HG02870 (cell line): ENCODE data around the gene TLK2.
"Not testable (repeated sequence)": the region's sequence is repeated elsewhere in the genome, so short reads cannot be mapped to it uniquely, and the experiment has no call there.

Source experiments
- ATAC-seq: cut with Tn5 transposase; IDR thresholded peaks from one replicate; pipeline ENCODE4 v1.9.1; 2021; ENCODE audit warnings: mild to moderate bottlenecking, moderate library complexity; ENCODE audit not compliant: unreplicated experiment

The TLK2 gene

DNA sequence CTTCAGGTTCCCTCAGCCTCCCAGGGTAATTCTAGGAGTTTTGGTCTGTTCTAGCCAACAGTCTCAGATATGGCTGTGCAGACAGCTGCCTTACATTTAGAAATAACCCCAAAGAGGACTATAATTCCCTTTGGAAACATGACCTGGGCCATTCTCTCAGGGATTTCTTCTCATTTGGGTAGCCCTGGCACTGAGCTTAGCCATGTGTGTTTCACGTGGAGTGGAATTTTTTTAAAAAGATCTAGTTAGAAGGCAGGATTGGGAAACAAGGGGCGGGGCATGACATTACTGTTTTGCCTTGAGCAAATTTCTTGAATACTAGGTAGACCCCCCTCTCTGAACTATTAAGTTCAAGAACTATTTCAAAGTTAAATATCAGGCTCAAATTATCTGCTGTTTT lies 119.3 kb downstream of the TLK2 start:
- ATAC-seq: no peak

DNA sequence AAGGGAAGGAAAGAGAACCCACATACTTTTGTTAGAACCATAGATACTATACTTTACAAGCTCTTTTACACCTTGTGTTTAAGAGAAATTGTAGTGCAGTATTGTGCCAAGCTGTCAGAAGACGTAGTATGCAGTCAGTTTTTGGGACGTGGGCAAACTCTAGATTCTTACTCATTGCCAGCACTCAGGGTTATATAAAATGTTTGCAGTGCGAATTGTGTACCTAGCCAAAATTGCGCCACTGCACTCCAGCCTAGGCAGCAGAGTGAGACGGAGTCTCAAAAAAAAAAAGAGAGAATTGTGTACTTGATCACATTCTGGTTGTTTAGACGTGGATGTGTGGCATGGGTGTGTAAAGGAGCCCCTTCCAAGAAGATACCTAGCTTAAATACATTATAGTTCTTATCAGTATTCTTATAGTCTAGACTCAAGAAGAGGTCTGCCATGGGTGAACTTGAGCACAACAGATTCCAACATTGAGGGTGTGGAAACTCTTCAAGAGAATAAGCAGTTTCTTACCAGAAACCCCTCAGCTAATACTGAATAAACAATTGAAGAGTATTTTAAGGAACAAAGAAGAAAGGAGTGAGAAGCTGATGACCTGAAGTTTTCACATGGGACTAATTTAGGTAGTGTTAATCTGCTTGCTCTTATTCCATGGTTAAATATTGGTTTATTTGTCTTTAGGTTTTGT lies 121.5 kb downstream of the TLK2 start:
- ATAC-seq: no peak

DNA sequence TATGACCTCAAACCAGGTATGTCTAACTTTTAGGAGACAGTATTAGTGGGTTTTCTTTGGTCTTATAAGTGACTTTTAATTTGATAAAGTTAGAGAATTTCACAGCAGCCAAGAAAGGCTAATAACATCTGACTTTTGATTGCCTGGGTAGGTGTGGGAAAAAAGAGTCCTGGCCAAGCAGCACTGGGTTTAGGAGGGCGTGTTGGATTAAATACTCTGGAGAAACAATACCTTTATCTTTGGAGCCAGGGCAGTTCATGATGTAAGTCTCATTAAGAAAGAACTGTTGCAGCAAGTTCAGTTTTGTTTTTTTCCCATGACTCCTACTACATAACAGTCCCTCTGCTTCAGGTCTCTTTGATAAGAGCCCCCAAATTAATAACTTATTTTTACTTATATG lies 122.2 kb downstream of the TLK2 start:
- ATAC-seq: no peak

DNA sequence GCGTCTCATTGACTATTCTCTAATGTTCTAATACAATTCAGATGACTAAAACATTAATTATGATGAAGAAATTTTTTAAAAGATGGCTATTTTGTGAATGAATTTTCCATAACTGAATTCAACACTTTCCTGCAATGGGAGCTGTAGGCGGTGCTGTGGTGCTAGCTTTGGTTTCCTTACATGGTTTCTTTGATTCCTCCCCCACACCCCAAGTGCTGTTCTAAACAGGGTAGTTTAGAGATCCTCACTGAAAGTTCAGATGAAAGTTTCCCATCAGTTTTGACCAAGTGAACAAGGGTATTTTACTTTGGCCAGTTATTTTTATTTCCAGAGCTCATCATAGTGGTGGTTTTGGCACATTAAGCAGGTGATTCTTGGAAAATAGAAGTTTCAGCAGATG lies 122.8 kb downstream of the TLK2 start:
- ATAC-seq: no peak

DNA sequence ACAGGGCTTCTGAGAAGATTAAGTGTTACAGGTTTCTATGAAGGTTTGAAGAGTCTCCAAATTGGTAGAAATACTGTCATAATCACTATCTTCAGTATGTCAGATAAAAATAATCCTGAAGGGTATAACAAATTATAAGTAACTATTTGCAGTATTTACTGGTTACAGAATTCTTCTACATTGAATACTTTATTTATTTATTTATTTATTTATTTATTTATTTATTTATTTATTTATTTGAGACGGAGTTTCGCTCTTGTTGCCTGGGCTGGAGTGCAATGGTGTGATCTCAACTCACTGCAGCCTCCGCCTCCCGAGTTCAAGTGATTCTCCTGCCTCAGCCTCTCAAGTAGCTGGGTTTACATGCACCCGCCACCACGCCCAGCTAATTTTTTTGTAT lies 125.2 kb downstream of the TLK2 start:
- ATAC-seq: not testable (repeated sequence)

DNA sequence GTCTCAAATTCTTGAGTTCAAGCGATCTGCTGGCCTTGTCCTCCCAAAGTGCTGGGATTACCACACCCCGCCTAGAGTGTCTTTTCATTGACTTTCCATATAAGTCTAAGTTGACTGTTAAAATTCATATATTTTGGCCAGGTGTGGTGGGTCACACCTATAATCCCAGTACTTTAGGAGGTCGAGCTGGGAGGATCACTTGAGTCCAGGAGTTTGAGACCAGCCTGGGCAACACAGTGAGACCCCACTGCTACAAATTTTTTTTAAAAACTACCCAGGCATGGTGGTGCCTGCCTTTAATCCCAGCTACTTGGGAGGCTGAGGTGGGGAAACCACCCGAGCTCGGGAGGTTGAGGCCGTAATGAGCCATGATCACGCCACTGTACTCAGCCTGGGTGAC lies 127.0 kb downstream of the TLK2 start:
- no peak for ATAC-seq

DNA sequence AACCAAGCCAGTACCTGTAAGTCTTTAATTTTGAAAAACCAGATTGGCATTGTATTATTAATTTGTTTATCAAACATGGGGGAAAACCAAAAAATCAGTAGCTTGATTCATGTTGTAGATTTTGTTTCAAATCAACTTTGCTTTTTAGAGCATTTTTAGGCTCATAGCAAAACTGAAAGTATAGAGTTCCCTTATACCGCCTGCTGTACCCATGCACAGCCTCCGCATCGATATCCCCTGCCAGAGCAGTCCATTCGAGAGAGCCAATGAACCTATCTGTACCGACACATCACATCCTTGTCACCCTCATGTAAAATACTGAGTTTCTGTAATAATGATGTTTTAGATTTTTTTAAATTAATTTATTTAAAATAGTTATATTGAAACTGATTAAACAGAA lies 132.7 kb downstream of the TLK2 start:
- peak; percentile 63 for ATAC-seq

DNA sequence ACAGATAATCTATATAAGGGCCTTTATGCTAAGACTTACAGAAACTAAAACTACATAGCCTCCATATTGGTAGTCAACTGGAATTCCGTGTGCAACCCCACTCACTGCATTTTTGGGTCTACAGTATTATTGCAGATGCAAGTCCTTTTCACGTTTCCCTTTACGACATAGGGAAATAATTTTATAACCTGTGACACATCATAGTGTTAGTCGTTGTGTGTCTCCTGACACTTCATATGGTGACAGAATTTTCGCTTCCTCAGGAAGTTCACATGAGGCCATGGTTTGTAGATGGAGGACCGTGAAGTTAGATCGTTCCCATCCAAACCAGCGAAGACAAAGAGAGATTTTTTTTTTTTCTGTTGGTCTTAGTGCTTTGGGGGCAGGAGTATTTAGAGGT lies 133.1 kb downstream of the TLK2 start:
- peak; percentile 57 for ATAC-seq

DNA sequence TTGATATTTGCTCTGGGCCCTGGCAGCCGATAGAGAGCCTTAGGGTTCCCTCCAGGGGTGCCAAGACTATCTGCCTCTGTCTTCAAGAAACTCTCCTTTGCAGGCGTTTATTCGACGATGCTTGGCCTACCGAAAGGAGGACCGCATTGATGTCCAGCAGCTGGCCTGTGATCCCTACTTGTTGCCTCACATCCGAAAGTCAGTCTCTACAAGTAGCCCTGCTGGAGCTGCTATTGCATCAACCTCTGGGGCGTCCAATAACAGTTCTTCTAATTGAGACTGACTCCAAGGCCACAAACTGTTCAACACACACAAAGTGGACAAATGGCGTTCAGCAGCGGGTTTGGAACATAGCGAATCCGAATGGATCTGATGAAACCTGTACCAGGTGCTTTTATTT lies 133.7 kb downstream of the TLK2 start:
- not testable (repeated sequence) for ATAC-seq

DNA sequence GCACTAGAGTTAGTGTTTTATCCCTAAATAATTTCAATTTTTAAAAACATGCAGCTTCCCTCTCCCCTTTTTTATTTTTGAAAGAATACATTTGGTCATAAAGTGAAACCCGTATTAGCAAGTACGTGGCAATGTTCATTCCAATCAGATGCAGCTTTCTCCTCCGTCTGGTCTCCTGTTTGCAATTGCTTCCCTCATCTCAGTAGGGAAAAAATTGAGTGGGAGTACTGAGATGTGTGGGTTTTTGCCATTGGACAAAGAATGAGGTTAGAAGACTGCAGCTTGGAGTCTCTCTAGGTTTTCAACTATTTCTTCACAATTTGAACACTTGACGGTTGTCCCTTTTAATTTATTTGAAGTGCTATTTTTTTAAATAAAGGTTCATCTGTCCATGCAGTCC lies 134.5 kb downstream of the TLK2 start:
- not testable (repeated sequence) for ATAC-seq

DNA sequence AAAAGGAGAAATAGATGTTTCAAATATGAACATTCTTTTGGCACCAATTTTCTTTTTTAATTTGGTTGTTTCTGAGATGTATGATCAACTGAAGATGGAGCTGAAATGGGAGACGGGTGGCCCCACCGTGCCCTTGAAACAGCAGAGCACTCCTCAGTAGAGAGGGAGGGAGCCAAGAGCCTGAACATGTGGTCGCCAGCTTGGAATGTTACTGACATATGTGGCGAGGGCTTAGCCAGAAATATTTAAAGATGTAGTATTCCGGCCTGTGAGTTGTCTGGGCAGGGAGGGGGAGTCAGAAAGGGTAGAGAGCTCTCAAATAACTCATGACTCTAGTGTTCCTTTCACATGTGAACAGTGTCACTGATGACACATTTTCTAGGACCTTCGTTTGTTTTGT lies 135.5 kb downstream of the TLK2 start:
- no peak for ATAC-seq

DNA sequence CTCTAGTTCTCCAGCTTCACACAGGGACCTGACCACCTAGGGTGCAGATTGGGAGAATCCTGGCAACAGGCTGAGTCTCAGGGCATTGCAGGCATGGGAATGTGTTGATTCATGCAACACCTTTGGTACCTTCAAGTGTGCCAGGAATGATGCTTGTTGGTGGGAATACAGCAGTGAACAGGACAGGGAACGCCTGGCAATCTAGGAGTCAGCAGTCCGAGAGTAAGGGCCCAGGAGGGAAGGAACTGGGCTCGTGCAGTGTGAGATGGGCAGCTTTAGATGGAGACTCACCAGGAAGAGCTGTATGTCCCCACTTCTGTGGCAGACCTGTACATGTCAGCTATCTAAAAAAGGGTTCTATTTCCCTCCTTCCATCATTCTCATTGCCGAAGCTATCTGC lies 136.9 kb downstream of the TLK2 start:
- ATAC-seq: no peak

DNA sequence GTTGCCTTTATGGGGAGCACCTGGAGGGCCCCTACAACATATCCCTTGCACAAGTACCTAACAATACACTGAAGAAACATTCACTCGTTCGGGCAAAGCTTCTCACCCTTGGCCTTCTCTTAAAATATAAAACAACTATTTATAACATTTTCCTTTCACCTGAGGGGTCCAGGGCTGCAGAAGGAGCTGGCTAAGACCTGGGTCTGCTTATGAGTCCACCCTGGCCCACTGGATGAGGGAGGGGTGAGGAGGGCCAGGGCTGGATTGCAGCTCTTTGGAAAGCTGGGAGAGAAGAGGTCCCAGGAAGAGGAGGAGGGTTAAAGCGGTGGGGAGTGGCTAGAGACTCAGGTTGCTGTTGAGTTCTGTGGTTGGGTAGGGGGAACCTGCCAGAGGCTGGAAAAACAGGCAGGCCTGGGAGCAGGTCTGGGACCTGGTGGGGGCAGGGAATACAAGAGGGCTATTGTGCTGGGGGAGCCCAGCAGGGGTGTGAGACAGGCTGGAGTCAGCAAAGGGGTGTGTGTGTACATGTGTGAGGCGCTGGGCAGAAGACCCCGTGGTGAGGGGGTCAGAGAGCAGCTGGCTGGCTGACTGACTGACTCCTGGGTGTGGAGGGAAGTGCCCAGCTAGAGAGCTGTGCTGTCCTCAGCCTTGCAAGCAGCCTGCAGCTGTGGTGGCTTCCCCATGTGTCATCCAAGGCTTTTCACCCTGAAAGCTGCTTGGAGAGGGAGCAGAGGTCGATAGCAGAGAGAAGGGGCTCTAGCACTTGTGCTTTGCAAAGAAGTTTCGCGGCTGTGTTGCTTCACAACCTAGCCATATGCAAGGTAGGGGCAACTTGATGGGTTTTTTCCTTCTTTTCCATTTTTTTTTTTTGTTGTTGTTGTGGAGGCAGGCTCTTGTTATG lies 138.6 kb downstream of the TLK2 start:
- no peak for ATAC-seq

DNA sequence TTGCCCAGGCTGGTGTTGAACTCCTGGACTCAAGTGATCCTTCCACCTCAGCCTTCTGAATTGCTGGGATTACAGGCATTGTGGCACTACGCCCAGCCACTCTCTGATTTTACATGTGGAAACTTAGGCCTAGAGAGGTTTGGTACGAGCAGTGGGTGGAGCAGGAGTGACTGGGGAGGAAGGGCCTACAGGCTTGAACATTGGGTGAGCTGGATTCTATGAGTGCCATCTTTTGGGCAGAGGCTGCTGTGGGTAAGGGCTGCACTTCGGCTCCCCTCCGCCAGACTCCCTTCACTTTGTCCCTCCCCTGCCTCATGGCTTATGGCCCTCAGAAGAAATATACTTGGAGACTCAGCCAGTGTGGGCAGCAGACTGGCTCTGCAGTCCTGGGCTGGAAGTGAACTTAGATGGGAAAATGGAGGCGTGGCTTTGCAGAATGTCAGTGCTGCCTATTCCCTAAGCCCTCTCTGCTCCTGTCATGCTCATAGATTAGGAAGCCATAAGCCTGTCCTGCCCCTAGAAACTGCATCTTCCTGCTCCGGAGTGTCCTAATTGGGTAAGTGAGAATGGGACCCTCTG lies 139.4 kb downstream of the TLK2 start:
- ATAC-seq: no peak

DNA sequence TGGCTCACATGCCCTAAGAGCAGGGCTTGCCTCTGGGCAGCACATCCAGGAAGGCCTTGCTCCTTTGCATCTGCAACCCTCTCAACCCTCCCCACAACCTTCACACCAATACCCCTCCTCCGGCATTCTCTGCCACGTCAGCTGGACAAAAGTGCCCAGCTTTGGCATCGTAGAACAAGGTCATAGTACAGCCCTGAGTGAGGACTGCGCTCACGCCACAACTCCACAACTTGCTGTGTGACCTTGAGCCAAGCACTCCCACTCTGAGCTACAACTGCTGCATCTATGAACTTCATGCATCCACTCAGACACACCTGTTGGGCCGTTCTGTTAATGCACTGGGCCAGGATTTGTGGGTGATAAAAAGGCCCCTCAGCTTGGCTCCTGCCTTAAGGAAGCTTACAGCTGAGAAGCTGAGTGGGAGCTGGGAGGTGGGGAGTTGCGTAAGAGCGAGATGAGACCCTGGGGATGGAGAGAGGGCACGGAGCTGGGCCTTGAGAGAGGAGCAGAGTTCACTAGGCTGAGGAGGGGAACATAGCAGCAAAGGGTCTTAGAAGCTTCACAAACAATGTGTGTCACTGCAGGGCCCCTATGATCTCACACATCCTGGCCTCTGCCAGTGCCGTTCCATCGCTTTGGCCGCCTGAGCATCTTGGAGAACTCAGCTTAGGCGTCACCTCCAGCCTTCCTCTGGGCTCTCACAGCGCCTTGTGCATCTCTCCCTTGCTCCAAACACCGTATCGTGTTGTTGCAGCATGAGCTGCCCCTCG lies 140.2 kb downstream of the TLK2 start:
- ATAC-seq: no peak

DNA sequence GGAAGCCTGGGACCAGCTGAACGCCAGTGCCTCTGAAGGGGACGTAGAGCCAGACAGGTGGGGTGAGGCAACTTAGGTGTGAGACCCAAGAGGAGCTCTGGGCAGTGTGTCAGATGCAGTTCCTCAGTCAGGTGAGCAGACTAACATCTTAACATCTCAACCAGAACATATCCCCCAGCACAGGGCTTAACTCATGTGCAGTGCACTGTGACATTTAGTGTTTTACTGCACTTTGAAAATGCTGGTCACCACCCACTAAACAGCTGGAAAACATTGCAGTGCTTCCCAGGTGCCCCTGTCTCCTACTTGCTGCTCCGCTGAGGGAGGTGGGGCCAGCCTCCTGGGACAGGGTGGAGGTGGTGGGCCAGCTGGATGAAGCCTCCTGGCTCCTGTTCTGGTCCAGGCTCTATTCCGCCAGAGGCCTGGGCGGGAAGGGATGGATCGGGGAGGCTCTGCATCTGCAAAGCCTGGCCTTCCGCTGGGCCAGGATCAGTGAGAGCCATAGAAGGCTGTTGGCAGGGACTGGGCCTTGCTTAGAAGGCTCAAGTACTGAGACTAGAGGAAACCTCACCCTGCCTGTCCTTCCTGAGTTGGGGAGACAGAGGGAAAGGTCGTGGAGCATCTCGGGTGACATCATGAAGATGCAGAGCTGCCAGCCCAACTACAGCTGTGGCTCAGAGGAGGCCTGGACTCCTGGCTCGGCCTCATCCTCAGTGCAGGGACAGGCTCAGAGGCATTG lies 141.0 kb downstream of the TLK2 start:
- ATAC-seq: no peak

DNA sequence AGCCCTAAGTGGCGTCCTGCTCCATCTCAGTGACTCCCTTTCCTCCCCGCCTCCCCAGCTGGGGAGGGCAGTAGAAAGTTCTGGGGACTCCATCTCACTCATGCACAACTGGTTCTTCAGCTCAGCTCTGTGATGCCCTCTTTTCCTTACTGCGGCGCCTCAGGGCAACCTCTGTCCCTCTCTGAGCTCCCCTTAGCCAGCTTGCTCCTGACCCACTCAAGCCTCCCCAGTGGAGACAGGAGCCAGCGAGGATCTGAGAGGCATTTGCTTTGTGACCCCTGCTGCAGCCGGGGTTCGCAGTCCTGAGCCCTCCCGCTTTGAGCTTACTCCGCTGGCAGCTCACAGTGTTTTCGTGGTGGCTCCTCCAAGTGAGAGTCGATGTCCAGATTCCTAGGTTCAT lies 142.6 kb downstream of the TLK2 start:
- no peak for ATAC-seq

DNA sequence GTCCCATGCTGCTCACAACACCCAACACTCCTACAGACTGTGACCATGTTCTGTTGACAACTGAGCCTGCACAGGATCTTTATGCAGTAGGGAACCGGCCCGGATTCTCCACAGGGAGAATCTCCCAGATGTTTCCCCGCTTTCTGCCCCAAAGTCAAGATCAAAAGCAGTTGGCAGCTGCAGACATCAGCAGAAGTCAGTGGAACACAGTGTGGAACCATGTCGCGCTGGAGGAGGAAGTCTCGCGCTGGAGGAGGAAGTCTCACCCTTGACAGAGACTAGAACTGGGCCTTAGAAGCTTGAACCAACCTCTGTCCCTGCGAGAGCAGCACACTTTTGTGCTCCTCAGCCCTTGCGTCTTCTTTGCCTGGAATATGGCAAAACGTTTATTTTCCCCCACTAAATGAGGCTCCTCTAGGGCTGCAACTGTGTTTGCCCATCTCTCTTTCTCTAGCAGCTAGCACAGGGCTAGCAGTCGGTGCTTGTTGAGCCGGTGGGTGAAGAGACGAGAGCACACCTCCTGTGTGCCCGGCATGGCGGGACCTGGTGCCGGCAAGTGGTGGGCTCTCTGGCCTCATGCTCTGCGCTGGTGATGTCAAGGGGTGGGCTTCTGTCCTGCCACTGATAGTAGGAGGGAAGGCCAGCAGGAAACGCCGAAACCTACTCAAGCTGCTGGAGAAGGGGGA lies 146.7 kb downstream of the TLK2 start:
- no peak for ATAC-seq

DNA sequence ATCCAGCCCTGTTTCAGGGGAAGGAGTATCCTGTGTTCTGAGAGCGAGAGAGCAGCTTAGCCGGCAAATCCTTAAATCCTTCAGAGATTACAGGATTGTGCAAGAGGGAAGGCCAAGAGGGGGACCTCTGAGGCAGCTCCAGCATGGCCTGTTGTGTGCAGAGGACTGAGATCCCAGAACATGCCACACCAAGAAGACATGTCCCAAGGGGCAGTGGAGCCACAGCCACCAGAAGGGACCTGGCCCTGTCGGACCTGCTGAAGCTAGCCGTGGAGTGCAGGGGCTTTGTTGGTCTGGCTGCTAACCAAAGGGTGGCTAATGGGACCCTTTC lies 147.2 kb downstream of the TLK2 start:
- no peak for ATAC-seq

DNA sequence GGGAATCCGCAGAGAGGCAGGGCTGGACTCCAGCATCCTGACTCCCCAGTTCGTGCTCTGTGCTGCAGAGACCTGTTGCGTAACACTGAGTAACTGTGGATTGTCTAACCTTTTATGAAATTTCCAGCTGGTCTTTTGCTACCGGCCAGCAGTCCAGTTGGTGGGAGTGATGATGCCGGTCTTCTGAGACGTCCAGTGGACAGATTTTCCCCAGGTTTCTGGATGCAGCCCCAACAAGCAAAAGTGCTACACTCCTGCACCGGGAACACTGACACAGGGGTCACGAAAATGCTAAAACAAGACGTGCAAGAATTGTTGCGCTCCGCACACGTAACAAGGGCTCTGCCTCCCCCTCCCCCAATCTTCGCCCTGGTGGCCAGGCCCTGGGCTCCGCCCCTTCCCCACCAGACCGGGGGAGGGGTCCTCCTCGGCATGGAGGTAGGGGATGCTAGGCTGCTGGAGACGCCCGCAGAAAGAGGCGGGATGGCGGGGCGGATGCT lies 148.1 kb downstream of the TLK2 start:
- ATAC-seq: no peak
